NCI-H1930 (cell line): ENCODE measurements around the gene TLK1.

Experiments used
- DNase-seq, 2 experiments: peaks; one replicate each; lab custom pipeline; 2025; lab: John Stamatoyannopoulos, UW

Gene TLK1

GRCh38 chr2:170965446-170966225 lies 195.1 kb downstream of the TLK1 start:
- DNase-seq, result no peak

DNA sequence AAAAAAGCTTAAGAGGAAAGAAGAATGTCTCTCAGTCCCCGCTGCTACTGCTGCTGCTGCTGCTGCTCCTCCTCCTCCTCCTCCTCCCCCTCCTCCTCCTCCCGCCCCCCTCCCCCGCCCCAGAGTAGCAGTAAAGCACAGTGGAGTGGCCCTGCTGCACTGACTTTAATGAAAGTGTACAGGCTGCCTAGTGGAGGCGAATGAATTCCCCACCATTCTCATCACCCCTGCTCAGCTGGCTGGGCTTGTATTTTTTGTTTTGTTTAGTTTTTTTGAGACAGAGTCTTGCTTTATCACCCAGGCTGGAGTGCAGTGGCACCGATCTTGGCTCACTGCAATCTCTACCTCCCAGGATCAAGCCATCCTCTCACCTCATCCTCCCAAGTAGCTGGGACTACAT lies 197.3 kb downstream of the TLK1 start:
- no peak for DNase-seq

DNA sequence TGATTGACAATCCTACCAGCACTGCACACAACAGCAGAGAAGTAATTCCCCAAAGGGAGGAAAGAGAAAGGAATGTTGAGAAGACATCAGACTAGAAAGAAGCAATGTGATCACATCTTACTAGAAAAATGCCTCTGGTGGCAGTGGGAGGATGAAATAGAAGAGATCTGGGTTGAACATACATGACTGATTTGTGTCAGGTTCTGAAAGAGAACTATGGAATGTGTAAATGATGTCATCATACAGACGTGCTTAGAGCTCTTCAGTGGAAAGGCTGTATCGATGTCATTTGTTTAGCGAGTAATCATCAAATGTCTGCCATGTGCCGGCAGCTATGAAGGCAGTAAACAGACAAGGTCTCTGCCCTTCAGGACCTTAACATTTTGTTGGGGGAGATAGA lies 206.8 kb downstream of the TLK1 start:
- DNase-seq, result no peak

DNA sequence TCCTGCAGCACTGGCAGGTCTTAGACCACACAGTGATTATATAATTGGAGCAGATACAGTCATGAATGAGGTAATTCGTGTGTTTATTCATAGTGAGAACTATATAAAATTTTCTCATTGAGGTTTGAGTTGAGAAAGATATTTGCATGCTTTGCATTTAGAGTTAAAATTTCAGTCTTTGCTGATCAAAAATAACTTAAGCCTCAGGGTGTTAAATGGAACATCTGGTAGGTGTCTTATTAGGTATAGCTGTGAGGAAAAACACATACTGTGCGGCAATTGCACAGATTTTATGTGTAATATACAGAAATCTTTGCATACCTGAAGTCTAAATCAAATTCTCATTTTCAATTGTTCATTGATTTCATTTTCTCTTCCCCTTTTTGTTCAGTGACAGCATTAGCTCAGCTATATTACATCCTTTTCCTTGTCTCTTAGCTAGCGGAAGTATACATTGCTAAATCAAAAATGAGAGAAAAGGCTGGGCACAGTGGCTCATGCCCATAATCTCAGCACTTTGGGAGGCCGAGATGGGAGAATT lies 210.4 kb downstream of the TLK1 start:
- DNase-seq, result no peak

- DNase-seq, result no peak
Measured at GRCh38 chr2:170949415-170949814, 211.3 kb downstream of the TLK1 start.

DNA sequence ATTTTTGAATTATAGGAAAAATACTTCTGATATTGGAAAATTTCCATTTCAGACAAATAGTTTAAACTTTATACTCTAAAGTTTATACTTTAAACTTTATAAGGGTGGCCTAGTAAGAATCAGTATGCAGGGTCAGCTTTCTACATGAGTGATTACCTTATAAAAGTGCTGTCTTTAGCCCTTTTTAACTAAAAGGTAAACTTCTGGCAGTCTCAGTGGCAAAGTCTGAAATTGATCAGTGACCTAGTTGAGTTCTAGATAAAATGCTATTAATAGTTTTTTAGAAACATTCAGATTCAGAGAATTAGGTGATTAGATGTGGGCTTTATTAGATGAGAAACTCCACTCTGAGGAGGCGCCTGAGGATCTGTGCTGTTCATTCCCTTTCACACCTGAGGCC lies 216.1 kb downstream of the TLK1 start:
- no peak for DNase-seq

DNA sequence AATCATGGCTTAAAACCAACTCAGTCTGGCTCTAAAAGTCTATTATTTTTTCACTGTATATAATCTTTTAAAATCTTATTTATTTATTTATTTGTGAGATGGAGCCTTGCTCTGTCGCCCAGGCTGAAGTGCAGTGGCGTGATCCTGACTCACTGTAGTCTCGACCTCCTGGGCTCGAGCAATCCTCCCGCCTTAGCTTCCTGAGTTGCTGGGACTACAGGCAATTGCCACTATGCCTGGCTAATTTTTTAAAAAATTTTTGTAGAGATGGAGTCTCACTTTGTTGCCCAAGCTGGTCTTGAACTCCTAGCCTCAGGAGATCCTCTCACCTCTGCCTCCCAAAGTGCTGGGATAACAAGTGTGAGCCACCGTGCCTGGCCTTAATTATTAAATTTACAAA lies 217.1 kb downstream of the TLK1 start:
- DNase-seq, result no peak

- DNase-seq, result no peak
Measured at GRCh38 chr2:170943041-170943440, 217.7 kb downstream of the TLK1 start.

- no peak for DNase-seq
Measured at GRCh38 chr2:170942615-170943014, 218.1 kb downstream of the TLK1 start.
